ENCODE measurements around the gene RUVBL1. TPM values are rescaled to one million over a fixed set of nuclear protein-coding genes. Genes with fewer than 3 reads are reported as not detected.
A peak's percentile ranks its signal among the peaks of the same experiment; 100 is the strongest.

Gene RUVBL1
- total and polyA plus RNA-seq, 2 experiments from 2014 or later = 45.0 to 54.4 TPM

DNA sequence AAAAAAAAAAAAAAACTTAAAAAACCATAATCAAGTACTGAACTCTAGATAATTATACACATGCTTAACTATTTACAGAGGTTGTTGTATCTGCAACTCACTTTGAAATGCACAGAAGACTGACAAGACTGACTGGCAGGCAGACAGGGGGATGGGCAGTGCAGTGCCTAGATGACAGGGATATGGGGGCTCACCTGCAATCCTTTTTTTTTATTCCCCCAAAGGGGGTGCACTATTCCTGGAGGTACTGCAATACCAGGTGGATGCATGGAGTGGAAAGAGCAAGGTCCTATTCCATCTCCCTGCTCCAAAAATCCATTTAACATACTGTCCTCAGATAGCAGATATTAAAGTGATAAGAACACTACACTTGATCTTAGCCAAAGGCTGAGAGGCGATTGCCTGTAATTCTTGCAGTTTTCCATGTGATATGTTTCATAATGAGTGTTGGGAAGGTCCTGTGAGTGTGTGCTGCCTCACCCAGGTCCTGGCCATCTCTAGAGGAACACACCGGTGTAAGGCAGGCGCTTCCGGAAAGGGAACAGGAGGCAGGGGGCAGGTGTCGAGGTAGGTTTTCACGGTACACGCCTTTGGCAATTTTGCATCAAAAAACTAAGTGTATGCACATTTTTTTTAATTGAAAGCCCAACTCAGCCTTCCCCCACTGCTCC is 48.6 kb downstream of the RUVBL1 start:
- H3K36me3 ChIP-seq (ENCODE audit: low read depth) = peaks cover 9% of the 10 kb centered on the region
- no peaks in the 10 kb centered on the region for H3K9me3 ChIP-seq (ENCODE audit: low read depth)
- H3K4me1 ChIP-seq (ENCODE audit: insufficient read depth) = peaks cover 27% of the 10 kb centered on the region
- peak overlapping the region; percentile 9; the same call in 1 of the 2 replicates for H3K9ac ChIP-seq
- H3K27me3 ChIP-seq (replicated peaks; ENCODE audit: insufficient read depth) = no peaks in the 10 kb centered on the region
- peak overlapping the region; percentile 50 for H3K27ac ChIP-seq
- peak overlapping the region; percentile 48; the same call in 1 of the 2 replicates for H2AFZ ChIP-seq
- in situ Hi-C loops (cut with MboI) = no loop called here
- DNase-seq = peak; percentile 56
- no peaks in the 10 kb centered on the region for H3K9me2 ChIP-seq (ENCODE audit: insufficient read depth)
- peak overlapping the region; percentile 43 for H3K4me3 ChIP-seq
- TF ChIP-seq EZH2phosphoT487 (IDR thresholded peaks at IDR 0.05; ENCODE audit: insufficient read depth, low read depth) (no peak), EZH2 (IDR thresholded peaks at IDR 0.05; ENCODE audit: insufficient read depth, poor library complexity, severe bottlenecking) (no peak)
- peaks cover 49% of the 10 kb centered on the region for H3F3A ChIP-seq (ENCODE audit: insufficient read depth)
- WGBS, 2 experiments (ENCODE audit: low coverage in 1 of 2, low lambda C conversion rate in 2 of 2, missing lambda C conversion rate in 2 of 2) = 22 to 26% methylated on average over 7 of the region's 7 CpGs
- peaks cover 25% of the 10 kb centered on the region for H3K79me2 ChIP-seq (ENCODE audit: insufficient read depth)
- H3K4me2 ChIP-seq (ENCODE audit: unreplicated experiment) = peak overlapping the region; percentile 53
- peaks cover 4% of the 10 kb centered on the region; the same call in 1 of the 2 replicates for H4K20me1 ChIP-seq (ENCODE audit: insufficient read depth)

DNA sequence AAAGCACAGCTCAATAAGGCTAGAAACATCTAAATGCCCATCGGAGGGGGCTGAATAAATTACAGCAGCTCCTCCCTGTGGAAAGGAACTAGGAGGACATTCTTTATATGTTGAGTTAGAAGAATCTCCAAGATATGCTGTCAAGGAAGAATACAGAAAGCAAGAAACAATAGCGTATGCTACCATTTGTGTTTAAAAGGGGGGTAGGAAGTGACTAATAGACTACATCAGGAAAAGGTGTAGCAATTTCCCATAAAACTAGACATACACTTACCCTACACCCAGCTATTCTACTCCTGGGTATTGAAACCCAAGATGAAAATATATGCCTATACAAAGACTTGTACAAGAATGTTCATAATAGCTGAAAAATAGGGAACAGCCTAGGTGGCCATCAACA is 49.8 kb downstream of the RUVBL1 start:
- DNase-seq = no peak
- Histone ChIP-seq H3K27ac (peak overlapping the region; percentile 39), H3K9ac (peak overlapping the region; percentile 3; the same call in 1 of the 2 replicates), H3F3A (ENCODE audit: insufficient read depth) (peaks cover 56% of the 10 kb centered on the region), H3K4me2 (ENCODE audit: unreplicated experiment) (no peak overlapping the region), H3K79me2 (ENCODE audit: insufficient read depth) (peaks cover 37% of the 10 kb centered on the region), H3K9me2 (ENCODE audit: insufficient read depth) (no peaks in the 10 kb centered on the region), H3K9me3 (ENCODE audit: low read depth) (no peaks in the 10 kb centered on the region), H2AFZ (no peak overlapping the region), H3K36me3 (ENCODE audit: low read depth) (peaks cover 21% of the 10 kb centered on the region), H3K4me3 (no peak overlapping the region), H3K27me3 (replicated peaks; ENCODE audit: insufficient read depth) (no peaks in the 10 kb centered on the region), H4K20me1 (ENCODE audit: insufficient read depth) (peaks cover 4% of the 10 kb centered on the region; the same call in 1 of the 2 replicates), H3K4me1 (ENCODE audit: insufficient read depth) (peaks cover 21% of the 10 kb centered on the region)
- 82 to 83% methylated on average over 2 of the region's 2 CpGs for WGBS, 2 experiments (ENCODE audit: low coverage in 1 of 2, low lambda C conversion rate in 2 of 2, missing lambda C conversion rate in 2 of 2)
- TF ChIP-seq EZH2phosphoT487 (IDR thresholded peaks at IDR 0.05; ENCODE audit: insufficient read depth, low read depth) (no peak), EZH2 (IDR thresholded peaks at IDR 0.05; ENCODE audit: insufficient read depth, poor library complexity, severe bottlenecking) (no peak)
- in situ Hi-C loops (cut with MboI) = no loop called here

DNA sequence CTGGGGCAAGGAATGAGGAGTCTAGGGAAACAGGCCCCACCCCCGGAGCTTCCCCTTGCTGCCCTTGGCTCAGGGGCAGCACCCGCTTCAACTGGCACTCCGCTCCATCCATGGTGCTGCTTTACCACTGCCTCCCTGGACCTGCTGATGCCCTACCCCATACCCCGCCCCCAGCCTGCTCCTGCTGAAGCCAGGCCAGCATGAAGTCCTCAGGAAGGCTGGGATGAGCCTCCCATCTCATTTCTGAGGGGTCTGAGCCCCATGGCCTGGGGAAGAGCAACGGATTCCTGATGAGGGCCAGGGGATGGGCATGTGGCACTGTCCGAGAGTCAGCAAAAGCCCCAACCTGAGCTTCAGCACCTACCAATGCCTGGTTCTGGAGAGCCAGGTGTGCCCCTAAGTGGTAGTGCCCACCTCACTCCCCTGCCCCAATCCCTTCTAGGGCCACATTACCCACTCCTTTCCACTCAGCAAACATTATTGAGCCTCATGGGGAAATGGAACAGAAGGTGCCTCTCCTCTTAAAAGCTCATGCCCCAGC is 50.4 kb downstream of the RUVBL1 start:
- Histone ChIP-seq H3K27me3 (replicated peaks; ENCODE audit: insufficient read depth) (no peaks in the 10 kb centered on the region), H3F3A (ENCODE audit: insufficient read depth) (peaks cover 62% of the 10 kb centered on the region), H3K9ac (0 out of 2 replicates have a peak overlapping the region, but pooled peaks have one; percentile 3), H3K79me2 (ENCODE audit: insufficient read depth) (peaks cover 43% of the 10 kb centered on the region), H3K27ac (peak overlapping the region; percentile 39; the same call in 1 of the 2 replicates), H3K36me3 (ENCODE audit: low read depth) (peaks cover 27% of the 10 kb centered on the region), H3K9me2 (ENCODE audit: insufficient read depth) (no peaks in the 10 kb centered on the region), H3K9me3 (ENCODE audit: low read depth) (no peaks in the 10 kb centered on the region), H4K20me1 (ENCODE audit: insufficient read depth) (peaks cover 4% of the 10 kb centered on the region; the same call in 1 of the 2 replicates), H3K4me3 (no peak overlapping the region), H2AFZ (no peak overlapping the region), H3K4me2 (ENCODE audit: unreplicated experiment) (no peak overlapping the region), H3K4me1 (ENCODE audit: insufficient read depth) (peaks cover 21% of the 10 kb centered on the region)
- TF ChIP-seq EZH2 (IDR thresholded peaks at IDR 0.05; ENCODE audit: insufficient read depth, poor library complexity, severe bottlenecking) = no peak
- TF ChIP-seq EZH2phosphoT487 (IDR thresholded peaks at IDR 0.05; ENCODE audit: insufficient read depth, low read depth) = no peak
- 83% methylated on average over 6 of the region's 6 CpGs for WGBS, 2 experiments (ENCODE audit: low coverage in 1 of 2, low lambda C conversion rate in 2 of 2, missing lambda C conversion rate in 2 of 2)
- in situ Hi-C loops (cut with MboI) = no loop called here
- DNase-seq = no peak

DNA sequence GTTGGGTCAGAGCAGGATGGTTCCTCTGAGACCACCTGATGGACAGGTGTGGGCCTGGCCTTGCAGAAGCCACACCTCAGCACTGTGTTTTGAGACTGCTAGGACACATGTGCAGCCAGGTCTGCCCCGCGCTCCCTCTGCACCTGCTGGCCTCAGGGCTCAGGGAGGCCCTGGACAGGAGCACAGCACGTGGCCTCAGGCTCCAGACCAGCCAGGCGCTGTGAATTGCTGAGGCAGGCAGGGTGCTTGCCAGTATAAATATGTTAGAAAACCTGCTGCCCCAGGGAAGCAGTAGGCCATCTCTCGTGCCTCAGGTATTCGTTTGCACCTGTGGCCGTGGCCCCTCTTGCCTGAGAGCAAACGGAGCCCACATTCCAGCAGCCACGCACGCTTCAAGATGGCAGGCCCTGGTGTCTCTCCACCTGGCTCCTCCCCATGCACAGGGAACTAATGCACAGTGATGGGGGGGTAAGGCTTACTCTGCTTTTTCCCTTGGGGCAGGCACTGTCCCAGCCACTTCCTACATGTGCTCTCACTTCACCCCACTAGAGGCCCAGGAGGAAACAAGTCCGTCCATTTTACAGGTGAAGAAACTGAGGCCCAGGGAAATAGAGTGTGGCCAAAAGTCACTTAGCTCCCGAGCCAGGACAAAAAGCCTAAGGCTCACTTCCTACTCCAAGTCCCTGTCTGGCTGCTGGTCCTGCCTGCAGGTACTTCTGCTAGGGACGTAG is 51.0 kb downstream of the RUVBL1 start:
- no peak for DNase-seq
- Histone ChIP-seq H3K9ac (no peak overlapping the region), H4K20me1 (ENCODE audit: insufficient read depth) (peaks cover 4% of the 10 kb centered on the region; the same call in 1 of the 2 replicates), H3K27me3 (replicated peaks; ENCODE audit: insufficient read depth) (no peaks in the 10 kb centered on the region), H3K79me2 (ENCODE audit: insufficient read depth) (peaks cover 49% of the 10 kb centered on the region), H3K4me2 (ENCODE audit: unreplicated experiment) (no peak overlapping the region), H3K4me3 (no peak overlapping the region), H3F3A (ENCODE audit: insufficient read depth) (peaks cover 65% of the 10 kb centered on the region), H3K9me2 (ENCODE audit: insufficient read depth) (no peaks in the 10 kb centered on the region), H3K27ac (0 out of 2 replicates have a peak overlapping the region, but pooled peaks have one; percentile 0), H3K4me1 (ENCODE audit: insufficient read depth) (peaks cover 21% of the 10 kb centered on the region), H2AFZ (no peak overlapping the region), H3K9me3 (ENCODE audit: low read depth) (no peaks in the 10 kb centered on the region), H3K36me3 (ENCODE audit: low read depth) (peaks cover 33% of the 10 kb centered on the region)
- TF ChIP-seq EZH2phosphoT487 (IDR thresholded peaks at IDR 0.05; ENCODE audit: insufficient read depth, low read depth) (no peak), EZH2 (IDR thresholded peaks at IDR 0.05; ENCODE audit: insufficient read depth, poor library complexity, severe bottlenecking) (no peak)
- WGBS, 2 experiments (ENCODE audit: low coverage in 1 of 2, low lambda C conversion rate in 2 of 2, missing lambda C conversion rate in 2 of 2) = 87 to 90% methylated on average over 13 of the region's 13 CpGs
- in situ Hi-C loops (cut with MboI) = no loop called here
